KMS-11 (cell line): ENCODE data around the gene PCNT.
"Not testable (repeated sequence)": the region's sequence is repeated elsewhere in the genome, so short reads cannot be mapped to it uniquely, and the experiment has no call there.

Experiments
- H2AFZ ChIP-seq: fragments of 200-600 bp; sonication (generic); 2 replicates; pipeline ENCODE4 v1.6.1; 2016; ENCODE audit warnings: antibody characterized with exemption, mixed run types, low read depth
- H3K27ac ChIP-seq: fragments of 200-600 bp; sonication (generic); 2 replicates; pipeline ENCODE4 v1.6.1; 2016; ENCODE audit warnings: mild to moderate bottlenecking, mixed run types
- H3K27me3 ChIP-seq: fragments of 200-600 bp; sonication (generic); 2 replicates; pipeline ENCODE4 v1.6.1; 2017; ENCODE audit warnings: mild to moderate bottlenecking, low read depth, mixed run types, moderate library complexity; ENCODE audit not compliant: insufficient read depth
- H3K36me3 ChIP-seq: fragments of 200-600 bp; sonication (generic); 2 replicates; pipeline ENCODE4 v1.6.1; 2017; ENCODE audit warnings: mild to moderate bottlenecking, mixed run types; ENCODE audit not compliant: insufficient read depth
- H3K4me1 ChIP-seq: fragments of 200-600 bp; sonication (generic); 2 replicates; pipeline ENCODE4 v1.6.1; 2016; ENCODE audit warnings: mild to moderate bottlenecking, low read depth, mixed run types; ENCODE audit not compliant: poor library complexity, severe bottlenecking
- H3K4me2 ChIP-seq: fragments of 200-600 bp; sonication (generic); 2 replicates; pipeline ENCODE4 v1.7.0; 2016; ENCODE audit warnings: mild to moderate bottlenecking, mixed run types
- H3K4me3 ChIP-seq: fragments of 200-600 bp; sonication (generic); IDR thresholded peaks from 2 replicates; pipeline ENCODE4 v1.6.1; 2017; ENCODE audit warnings: low read depth, low read length, mixed read lengths; ENCODE audit not compliant: insufficient read depth
- H3K79me2 ChIP-seq: fragments of 200-600 bp; sonication (generic); 2 replicates; pipeline ENCODE4 v1.6.1; 2016; ENCODE audit warnings: low read depth, mixed run types; ENCODE audit not compliant: insufficient read depth
- H3K9ac ChIP-seq: fragments of 200-600 bp; sonication (generic); 2 replicates; pipeline ENCODE4 v1.6.1; 2016; ENCODE audit warnings: mild to moderate bottlenecking, mixed run types
- H4K20me1 ChIP-seq: fragments of 200-600 bp; sonication (generic); 2 replicates; pipeline ENCODE4 v1.6.1; 2016; ENCODE audit warnings: mild to moderate bottlenecking, mixed run types; ENCODE audit not compliant: insufficient read depth
- TF ChIP-seq, protein P1 (sequence below): fragments of 200-600 bp; sonication (generic); conservative IDR thresholded peaks from 2 replicates; pipeline ENCODE4 v1.6.1; 2017; ENCODE audit warnings: low read depth, mild to moderate bottlenecking, antibody characterized with exemption, low read length, moderate library complexity, mixed read lengths

PCNT gene

DNA sequence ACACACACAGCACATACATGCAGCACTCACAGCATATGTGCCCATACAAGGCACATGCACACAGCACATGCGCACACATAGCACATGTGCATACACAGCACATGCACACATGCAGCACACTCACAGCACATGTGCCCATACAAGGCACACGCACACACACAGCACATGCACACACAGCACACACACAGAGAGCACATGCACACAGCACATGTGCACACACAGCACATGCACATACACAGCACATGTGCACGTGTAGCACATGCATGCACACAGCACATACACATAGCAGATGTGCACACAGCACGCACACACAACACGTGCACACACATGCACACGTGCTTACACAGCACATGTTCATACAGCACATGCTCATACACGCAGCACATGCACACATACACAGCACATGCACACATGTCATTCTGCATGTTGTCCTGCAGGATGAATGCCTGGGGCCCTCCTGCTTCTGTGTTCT is 48.1 kb downstream of the PCNT start:
- H4K20me1 ChIP-seq: no peaks in the 10 kb centered on the region
- TF ChIP-seq, protein P1, sequence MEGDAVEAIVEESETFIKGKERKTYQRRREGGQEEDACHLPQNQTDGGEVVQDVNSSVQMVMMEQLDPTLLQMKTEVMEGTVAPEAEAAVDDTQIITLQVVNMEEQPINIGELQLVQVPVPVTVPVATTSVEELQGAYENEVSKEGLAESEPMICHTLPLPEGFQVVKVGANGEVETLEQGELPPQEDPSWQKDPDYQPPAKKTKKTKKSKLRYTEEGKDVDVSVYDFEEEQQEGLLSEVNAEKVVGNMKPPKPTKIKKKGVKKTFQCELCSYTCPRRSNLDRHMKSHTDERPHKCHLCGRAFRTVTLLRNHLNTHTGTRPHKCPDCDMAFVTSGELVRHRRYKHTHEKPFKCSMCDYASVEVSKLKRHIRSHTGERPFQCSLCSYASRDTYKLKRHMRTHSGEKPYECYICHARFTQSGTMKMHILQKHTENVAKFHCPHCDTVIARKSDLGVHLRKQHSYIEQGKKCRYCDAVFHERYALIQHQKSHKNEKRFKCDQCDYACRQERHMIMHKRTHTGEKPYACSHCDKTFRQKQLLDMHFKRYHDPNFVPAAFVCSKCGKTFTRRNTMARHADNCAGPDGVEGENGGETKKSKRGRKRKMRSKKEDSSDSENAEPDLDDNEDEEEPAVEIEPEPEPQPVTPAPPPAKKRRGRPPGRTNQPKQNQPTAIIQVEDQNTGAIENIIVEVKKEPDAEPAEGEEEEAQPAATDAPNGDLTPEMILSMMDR: no peak
- no peak overlapping the region for H2AFZ ChIP-seq
- peaks cover 69% of the 10 kb centered on the region for H3K79me2 ChIP-seq
- H3K9ac ChIP-seq: no peak overlapping the region
- no peak overlapping the region for H3K4me3 ChIP-seq
- H3K4me1 ChIP-seq: peaks cover 44% of the 10 kb centered on the region
- H3K4me2 ChIP-seq: no peak overlapping the region
- no peaks in the 10 kb centered on the region for H3K27me3 ChIP-seq
- H3K27ac ChIP-seq: no peak overlapping the region
- H3K36me3 ChIP-seq: no peaks in the 10 kb centered on the region

DNA sequence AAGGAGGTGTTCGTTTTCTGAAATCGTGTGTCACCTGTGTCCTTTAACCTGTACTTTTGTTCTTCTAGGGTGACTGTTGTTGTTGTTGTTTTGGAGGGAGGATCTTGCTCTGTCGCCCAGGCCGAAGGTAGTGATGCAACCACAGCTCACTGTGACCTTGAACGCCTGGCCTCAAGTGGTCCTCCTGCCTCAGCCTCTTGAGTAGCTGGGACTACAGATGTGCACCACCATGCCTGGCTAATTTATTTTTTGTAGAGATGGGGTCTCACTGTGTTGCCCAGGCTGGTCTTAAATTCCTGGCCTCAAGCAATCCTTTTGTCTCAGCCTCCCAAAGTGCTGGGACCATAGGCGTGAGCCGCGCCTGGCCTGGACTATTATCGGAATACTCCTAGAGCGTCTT is 49.0 kb downstream of the PCNT start:
- H3K27ac ChIP-seq, H4K20me1 ChIP-seq, H3K4me2 ChIP-seq, H3K9ac ChIP-seq, H3K36me3 ChIP-seq, H2AFZ ChIP-seq, H3K27me3 ChIP-seq, H3K4me3 ChIP-seq: not testable (repeated sequence)
- peaks cover 35% of the 10 kb centered on the region for H3K4me1 ChIP-seq
- peaks cover 68% of the 10 kb centered on the region for H3K79me2 ChIP-seq

DNA sequence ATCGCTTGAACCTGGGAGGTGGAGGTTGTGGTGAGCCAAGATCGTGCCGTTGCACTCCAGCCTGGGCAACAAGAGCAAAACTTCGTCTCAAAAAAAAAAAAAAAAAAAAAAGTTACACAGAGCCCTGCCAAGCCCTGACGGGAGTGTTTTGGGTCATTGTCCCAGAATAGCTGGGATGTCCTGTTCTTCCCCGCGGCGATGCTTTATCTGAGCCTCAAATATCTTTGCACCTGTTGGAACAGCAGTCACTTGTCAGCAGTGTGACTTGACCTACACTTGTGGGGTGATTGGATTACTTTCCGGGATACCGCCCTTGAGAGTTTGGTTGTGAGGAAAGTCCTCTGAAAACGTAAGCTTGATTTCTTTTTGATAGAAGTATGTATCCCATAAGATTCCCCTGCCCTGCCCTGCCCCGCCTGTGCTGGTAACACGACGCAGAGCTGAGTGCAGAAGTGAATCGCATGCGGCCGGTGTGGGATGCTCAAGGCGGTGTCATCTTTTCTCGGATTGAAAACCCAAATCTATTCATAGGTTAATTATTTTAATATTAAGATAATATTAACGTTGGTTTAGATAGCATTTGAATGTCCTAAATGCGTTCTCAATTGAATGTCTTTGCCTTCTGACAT is 50.9 kb downstream of the PCNT start:
- no peak overlapping the region for H2AFZ ChIP-seq
- no peak overlapping the region for H3K4me2 ChIP-seq
- no peak overlapping the region for H3K4me3 ChIP-seq
- H3K79me2 ChIP-seq: peaks cover 63% of the 10 kb centered on the region
- no peak overlapping the region for H3K27ac ChIP-seq
- no peaks in the 10 kb centered on the region for H3K36me3 ChIP-seq
- H4K20me1 ChIP-seq: no peaks in the 10 kb centered on the region
- peaks cover 16% of the 10 kb centered on the region for H3K4me1 ChIP-seq
- no peak overlapping the region for H3K9ac ChIP-seq
- TF ChIP-seq, protein P1: no peak
- H3K27me3 ChIP-seq: no peaks in the 10 kb centered on the region

DNA sequence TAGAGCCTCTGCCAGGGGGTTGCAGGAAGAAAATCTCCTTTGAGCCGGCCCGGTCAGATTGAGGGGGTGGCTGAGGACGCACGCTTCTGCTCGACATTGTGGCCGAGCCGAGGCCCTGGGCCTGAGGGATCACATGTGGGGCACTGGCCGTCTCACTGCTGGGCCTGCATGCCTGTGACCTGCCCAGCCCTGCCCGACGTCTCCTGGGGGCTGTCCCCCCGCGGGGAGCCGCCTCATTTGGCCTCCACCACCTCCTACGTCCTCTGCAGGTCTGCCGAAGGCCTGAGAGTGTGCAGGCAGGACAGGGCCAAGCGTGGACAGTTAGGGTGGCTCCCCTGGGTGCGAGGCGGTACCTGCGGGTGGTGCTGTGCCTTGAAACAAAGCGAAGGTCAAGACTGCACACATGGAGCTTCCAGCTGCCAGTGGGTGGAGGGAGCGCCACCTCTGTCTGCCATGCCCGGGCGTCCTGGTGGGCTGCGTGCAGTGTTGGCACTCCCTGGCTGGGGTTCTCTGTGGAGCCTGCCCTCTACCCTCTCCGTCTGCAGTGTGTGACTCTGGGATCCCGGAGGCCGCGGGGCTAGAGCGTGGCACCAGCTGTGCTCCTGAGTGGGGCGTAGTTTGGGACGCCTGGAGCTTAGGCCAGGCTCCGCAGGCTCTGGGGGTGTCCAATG is 51.7 kb downstream of the PCNT start:
- no peaks in the 10 kb centered on the region for H4K20me1 ChIP-seq
- no peak overlapping the region for H3K9ac ChIP-seq
- no peak overlapping the region for H2AFZ ChIP-seq
- H3K4me3 ChIP-seq: no peak overlapping the region
- no peak overlapping the region for H3K4me2 ChIP-seq
- H3K27ac ChIP-seq: no peak overlapping the region
- no peaks in the 10 kb centered on the region for H3K27me3 ChIP-seq
- peaks cover 61% of the 10 kb centered on the region for H3K79me2 ChIP-seq
- TF ChIP-seq, protein P1: no peak
- no peaks in the 10 kb centered on the region for H3K36me3 ChIP-seq
- H3K4me1 ChIP-seq: peaks cover 9% of the 10 kb centered on the region

DNA sequence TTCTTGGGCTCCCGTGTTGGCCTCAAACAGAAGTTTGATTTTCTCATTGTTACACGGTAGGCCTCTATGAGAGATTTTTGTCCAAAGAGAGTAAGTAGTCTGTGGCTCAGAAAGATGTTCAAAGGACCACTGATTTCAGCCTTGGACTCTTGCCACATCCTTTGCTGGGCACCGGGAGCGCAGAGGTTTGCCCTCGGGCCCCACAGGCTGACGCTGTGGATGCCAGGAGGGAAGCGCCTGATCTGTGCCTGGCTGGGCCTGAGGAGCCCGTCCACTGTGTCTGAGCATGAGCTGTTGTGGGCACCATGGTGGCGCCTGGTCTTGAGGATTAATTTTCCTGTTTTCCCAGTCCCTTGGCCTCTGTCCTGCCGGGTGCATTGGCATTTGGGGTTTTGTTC is 52.3 kb downstream of the PCNT start:
- Histone ChIP-seq H3K4me3 (no peak overlapping the region), H3K4me2 (no peak overlapping the region), H3K27me3 (no peaks in the 10 kb centered on the region), H4K20me1 (no peaks in the 10 kb centered on the region), H3K4me1 (peaks cover 3% of the 10 kb centered on the region), H2AFZ (no peak overlapping the region), H3K9ac (no peak overlapping the region), H3K79me2 (peaks cover 60% of the 10 kb centered on the region), H3K27ac (no peak overlapping the region), H3K36me3 (no peaks in the 10 kb centered on the region)
- TF ChIP-seq, protein P1: no peak
